Activated T-cell treated with anti-CD3 and anti-CD28 coated beads, Interleukin-2, amount 50 U/mL, for 72 hours (primary cell): ENCODE measurements around the gene ST3GAL5. TPM values are rescaled to one million over a fixed set of nuclear protein-coding genes. Genes with fewer than 3 reads are reported as not detected.

Experiments
- ATAC-seq, 2 donors: fragments of 150-1000 bp; cut with Tn5 transposase; replicated peaks in 1 of 2; 2 replicates each; pipeline ENCODE4 v1.10.0; 2021; ENCODE audit warnings: moderate library complexity in 2 of 2, mild to moderate bottlenecking in 1 of 2
- DNase-seq, 2 donors: peaks; one replicate each; pipeline ENCODE4 v3.0.0; 2021 to 2022; ENCODE audit warnings: mixed read lengths in 1 of 2
- H3K27ac Mint-ChIP-seq: one replicate; pipeline ENCODE4 v1.8.0; 2022; ENCODE audit warnings: mild to moderate bottlenecking, moderate library complexity, mixed read lengths
- H3K27me3 Mint-ChIP-seq: one replicate; pipeline ENCODE4 v1.8.0; 2022; ENCODE audit warnings: low read depth, mixed read lengths
- H3K36me3 Mint-ChIP-seq, 2 donors: one replicate each; pipeline ENCODE4 v1.8.0; 2022; ENCODE audit warnings: mixed read lengths in 2 of 2, mild to moderate bottlenecking in 1 of 2; ENCODE audit not compliant: insufficient read depth in 2 of 2
- H3K4me1 Mint-ChIP-seq: one replicate; pipeline ENCODE4 v1.8.0; 2022; ENCODE audit warnings: low read depth, mixed read lengths
- H3K4me3 Mint-ChIP-seq, 2 donors: one replicate each; pipeline ENCODE4 v1.8.0; 2022; ENCODE audit warnings: mild to moderate bottlenecking in 2 of 2, mixed read lengths in 2 of 2, moderate library complexity in 2 of 2
- H3K9me3 Mint-ChIP-seq, 2 donors: one replicate each; pipeline ENCODE4 v1.8.0; 2022; ENCODE audit warnings: mixed read lengths in 2 of 2
- total RNA-seq, 2 donors: library from RNA; stranded (reverse); gene quantifications; one replicate each; pipeline ENCODE4 v1.2.3, GENCODE V29; 2022

ST3GAL5 gene
- total RNA-seq, 2 donors from 2014 or later: 10.4 to 11.3 TPM

- no peak overlapping the region for H3K27ac Mint-ChIP-seq
- no peak overlapping the region for H3K4me3 Mint-ChIP-seq
- no peaks in the 10 kb centered on the region for H3K36me3 Mint-ChIP-seq
Observed at GRCh38 chr2:85787981-85788340, 100.8 kb downstream of the ST3GAL5 start.

GRCh38 chr2:85787282-85787980, 101.4 kb downstream of the ST3GAL5 start:
- DNase-seq: no peak
- Mint-ChIP-seq H3K9me3 (no peaks in the 10 kb centered on the region), H3K4me1 (peaks cover 7% of the 10 kb centered on the region), H3K4me3 (no peak overlapping the region), H3K27ac (no peak overlapping the region), H3K36me3 (no peaks in the 10 kb centered on the region), H3K27me3 (peaks cover 13% of the 10 kb centered on the region)
- ATAC-seq: no peak

More at GRCh38 chr2:85787981-85788340, 100.8 kb downstream of the ST3GAL5 start:
- no peaks in the 10 kb centered on the region for H3K9me3 Mint-ChIP-seq
- DNase-seq (no peak), ATAC-seq (no peak)
- H3K27me3 Mint-ChIP-seq: peaks cover 13% of the 10 kb centered on the region
- peaks cover 7% of the 10 kb centered on the region for H3K4me1 Mint-ChIP-seq

Other genes with a start within 250 kb of the ST3GAL5 start
- gene SFTPB, start 220.8 kb downstream of the ST3GAL5 start, total RNA-seq: not detected
- gene GNLY, start 194.6 kb downstream of the ST3GAL5 start, total RNA-seq: 100 to 1,000 TPM in 1 of 2 donors, 10 to 100 TPM in 1; 23.8 to 143 TPM
- gene ATOH8, start 135.0 kb downstream of the ST3GAL5 start, total RNA-seq: not detected
- gene POLR1A, start 216.9 kb upstream of the ST3GAL5 start, total RNA-seq: 10 to 100 TPM; 23.5 to 28.0 TPM
- 100 to 1,000 TPM; 155 to 181 TPM for gene PTCD3, start 217.2 kb upstream of the ST3GAL5 start, total RNA-seq